ENCODE results near the gene DENR.
"Not testable (repeated sequence)": the region's sequence is repeated elsewhere in the genome, so short reads cannot be mapped to it uniquely, and the experiment has no call there.

DENR gene

GRCh38 chr12:122750781-122751515 is 1.7 kb upstream of the DENR start:
- in situ Hi-C loops (cut with MboI; ENCODE audit: low sequenced_read_pairs): loop anchor here (25.0 kb wide), 1 partner anchor 239 kb away; the partner anchor contains the start of gene ZCCHC8
- peak; percentile 44 to 70 for DNase-seq (ENCODE audit: low spot score in 2 of 2)
- peaks cover 22% of the 10 kb centered on the region for H3K36me3 ChIP-seq (replicated peaks)
- H3K27me3 ChIP-seq (ENCODE audit: low read depth); H3K9me3 ChIP-seq: not testable (repeated sequence)
- peaks cover 41% of the 10 kb centered on the region for H3K4me1 ChIP-seq
- H3K4me3 ChIP-seq: peak overlapping the region; percentile 4; the same call in 1 of the 2 replicates

GRCh38 chr12:122753319-122753650 is 661 bp downstream of the DENR start:
- no peak for DNase-seq (ENCODE audit: low spot score in 2 of 2)
- Histone ChIP-seq H3K36me3 (replicated peaks) (peaks cover 46% of the 10 kb centered on the region), H3K4me1 (peaks cover 41% of the 10 kb centered on the region), H3K27me3 (ENCODE audit: low read depth) (no peaks in the 10 kb centered on the region), H3K9me3 (no peaks in the 10 kb centered on the region), H3K4me3 (peak overlapping the region; percentile 97)
- in situ Hi-C loops (cut with MboI; ENCODE audit: low sequenced_read_pairs): loop anchor here (25.0 kb wide), 1 partner anchor 241 kb away; the partner anchor contains the start of gene ZCCHC8

- Histone ChIP-seq H3K27me3 (ENCODE audit: low read depth) (no peaks in the 10 kb centered on the region), H3K4me1 (peaks cover 26% of the 10 kb centered on the region), H3K36me3 (replicated peaks) (peaks cover 61% of the 10 kb centered on the region), H3K9me3 (no peaks in the 10 kb centered on the region), H3K4me3 (no peak overlapping the region)
- in situ Hi-C loops (cut with MboI; ENCODE audit: low sequenced_read_pairs): loop anchor here (25.0 kb wide), 1 partner anchor 242 kb away; the partner anchor contains the start of gene ZCCHC8
- DNase-seq (ENCODE audit: low spot score in 2 of 2): no peak
Measured at GRCh38 chr12:122754790-122755189, 2.2 kb downstream of the DENR start.

- in situ Hi-C loops (cut with MboI; ENCODE audit: low sequenced_read_pairs): loop anchor here (25.0 kb wide), 1 partner anchor 245 kb away; the partner anchor contains the start of gene ZCCHC8
- Histone ChIP-seq H3K36me3 (replicated peaks) (peaks cover 84% of the 10 kb centered on the region), H3K27me3 (ENCODE audit: low read depth) (no peaks in the 10 kb centered on the region), H3K4me3 (no peak overlapping the region), H3K9me3 (no peaks in the 10 kb centered on the region), H3K4me1 (peaks cover 11% of the 10 kb centered on the region)
- no peak for DNase-seq (ENCODE audit: low spot score in 2 of 2)
Measured at GRCh38 chr12:122757568-122757967, 4.9 kb downstream of the DENR start.

- Histone ChIP-seq H3K36me3 (replicated peaks) (no peaks in the 10 kb centered on the region), H3K9me3 (no peaks in the 10 kb centered on the region), H3K4me1 (peaks cover under 1% of the 10 kb centered on the region), H3K27me3 (ENCODE audit: low read depth) (no peaks in the 10 kb centered on the region), H3K4me3 (no peak overlapping the region)
- in situ Hi-C loops (cut with MboI; ENCODE audit: low sequenced_read_pairs): no loop called here
- DNase-seq (ENCODE audit: low spot score in 2 of 2): no peak
Measured at GRCh38 chr12:122785503-122785902, 32.9 kb downstream of the DENR start.

- Histone ChIP-seq H3K27me3 (ENCODE audit: low read depth) (no peaks in the 10 kb centered on the region), H3K4me3 (no peak overlapping the region), H3K36me3 (replicated peaks) (no peaks in the 10 kb centered on the region), H3K4me1 (peaks cover 7% of the 10 kb centered on the region), H3K9me3 (no peaks in the 10 kb centered on the region)
- in situ Hi-C loops (cut with MboI; ENCODE audit: low sequenced_read_pairs): no loop called here
- no peak for DNase-seq (ENCODE audit: low spot score in 2 of 2)
Measured at GRCh38 chr12:122788387-122788786, 35.8 kb downstream of the DENR start.

- Histone ChIP-seq H3K27me3 (ENCODE audit: low read depth) (no peaks in the 10 kb centered on the region), H3K36me3 (replicated peaks) (no peaks in the 10 kb centered on the region), H3K4me3 (no peak overlapping the region), H3K9me3 (no peaks in the 10 kb centered on the region), H3K4me1 (peaks cover 7% of the 10 kb centered on the region)
- no peak for DNase-seq (ENCODE audit: low spot score in 2 of 2)
- in situ Hi-C loops (cut with MboI; ENCODE audit: low sequenced_read_pairs): no loop called here
Measured at GRCh38 chr12:122789637-122790036, 37.0 kb downstream of the DENR start.

- Histone ChIP-seq H3K27me3 (ENCODE audit: low read depth) (no peaks in the 10 kb centered on the region), H3K4me1 (peaks cover 7% of the 10 kb centered on the region), H3K9me3 (no peaks in the 10 kb centered on the region), H3K4me3 (no peak overlapping the region), H3K36me3 (replicated peaks) (no peaks in the 10 kb centered on the region)
- in situ Hi-C loops (cut with MboI; ENCODE audit: low sequenced_read_pairs): no loop called here
- DNase-seq (ENCODE audit: low spot score in 2 of 2): peak; percentile 44 to 55
Measured at GRCh38 chr12:122790393-122791075, 37.9 kb downstream of the DENR start.

GRCh38 chr12:122793685-122794106 is 41.1 kb downstream of the DENR start:
- in situ Hi-C loops (cut with MboI; ENCODE audit: low sequenced_read_pairs): no loop called here
- DNase-seq (ENCODE audit: low spot score in 2 of 2): peak; percentile 22 to 66
- H3K9me3 ChIP-seq: no peaks in the 10 kb centered on the region
- no peak overlapping the region for H3K4me3 ChIP-seq
- no peaks in the 10 kb centered on the region for H3K36me3 ChIP-seq (replicated peaks)
- H3K4me1 ChIP-seq: peaks cover 7% of the 10 kb centered on the region
- no peaks in the 10 kb centered on the region for H3K27me3 ChIP-seq (ENCODE audit: low read depth)

GRCh38 chr12:122795807-122796206 is 43.2 kb downstream of the DENR start:
- Histone ChIP-seq H3K36me3 (replicated peaks) (no peaks in the 10 kb centered on the region), H3K27me3 (ENCODE audit: low read depth) (no peaks in the 10 kb centered on the region), H3K4me1 (peaks cover 4% of the 10 kb centered on the region), H3K4me3 (no peak overlapping the region), H3K9me3 (no peaks in the 10 kb centered on the region)
- no peak for DNase-seq (ENCODE audit: low spot score in 2 of 2)
- in situ Hi-C loops (cut with MboI; ENCODE audit: low sequenced_read_pairs): no loop called here

- in situ Hi-C loops (cut with MboI; ENCODE audit: low sequenced_read_pairs): no loop called here
- no peaks in the 10 kb centered on the region for H3K27me3 ChIP-seq (ENCODE audit: low read depth)
- DNase-seq (ENCODE audit: low spot score in 2 of 2): no peak
- H3K36me3 ChIP-seq (replicated peaks): no peaks in the 10 kb centered on the region
- H3K4me3 ChIP-seq: no peak overlapping the region
- no peaks in the 10 kb centered on the region for H3K9me3 ChIP-seq
- H3K4me1 ChIP-seq: 0 out of 2 replicates have a peak, but pooled peaks cover 4% of the 10 kb centered on the region
Measured at GRCh38 chr12:122799641-122800243, 47.1 kb downstream of the DENR start.

GRCh38 chr12:122803937-122804336 is 51.3 kb downstream of the DENR start:
- Histone ChIP-seq H3K36me3 (replicated peaks) (no peaks in the 10 kb centered on the region), H3K4me1 (0 out of 2 replicates have a peak, but pooled peaks cover 4% of the 10 kb centered on the region), H3K27me3 (ENCODE audit: low read depth) (no peaks in the 10 kb centered on the region), H3K4me3 (no peak overlapping the region), H3K9me3 (peaks cover 4% of the 10 kb centered on the region; the same call in 1 of the 2 replicates)
- in situ Hi-C loops (cut with MboI; ENCODE audit: low sequenced_read_pairs): no loop called here
- no peak for DNase-seq (ENCODE audit: low spot score in 2 of 2)

- H3K27me3 ChIP-seq (ENCODE audit: low read depth); DNase-seq (ENCODE audit: low spot score in 2 of 2); H3K4me1 ChIP-seq; H3K36me3 ChIP-seq (replicated peaks); H3K4me3 ChIP-seq; in situ Hi-C loops (cut with MboI; ENCODE audit: low sequenced_read_pairs); H3K9me3 ChIP-seq: not testable (repeated sequence)
Measured at GRCh38 chr12:122804957-122805356, 52.3 kb downstream of the DENR start.

- Histone ChIP-seq H3K9me3 (peaks cover 4% of the 10 kb centered on the region; the same call in 1 of the 2 replicates), H3K4me1 (peaks cover 4% of the 10 kb centered on the region; the same call in 1 of the 2 replicates), H3K4me3 (no peak overlapping the region), H3K27me3 (ENCODE audit: low read depth) (no peaks in the 10 kb centered on the region), H3K36me3 (replicated peaks) (no peaks in the 10 kb centered on the region)
- peak; percentile 69 to 97 for DNase-seq (ENCODE audit: low spot score in 2 of 2)
- in situ Hi-C loops (cut with MboI; ENCODE audit: low sequenced_read_pairs): no loop called here
Measured at GRCh38 chr12:122807651-122808050, 55.0 kb downstream of the DENR start.

Measured in HAP-1 (cell line).